ENCODE measurements around the gene TMEM245.

The TMEM245 gene

DNA sequence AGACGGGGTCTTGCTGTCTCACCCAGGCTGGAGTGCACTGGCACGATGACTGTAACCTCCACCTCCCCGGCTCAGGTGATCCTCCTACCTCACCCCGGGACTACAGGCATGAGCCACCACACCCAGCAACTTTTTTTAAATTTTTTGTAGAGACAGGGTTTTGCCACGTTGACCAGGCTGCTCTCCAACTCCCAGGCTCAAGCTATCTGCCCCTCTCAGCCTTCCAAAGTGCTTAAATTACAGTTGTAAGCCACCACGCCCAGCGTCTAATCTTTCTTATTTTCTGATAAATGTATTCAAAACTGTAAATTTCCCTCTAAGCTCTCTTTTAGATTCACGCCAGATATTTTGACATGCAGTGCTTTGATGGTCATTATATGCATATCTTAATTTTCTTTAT is 37.0 kb upstream of the TMEM245 start (continued):
- no peak for TF ChIP-seq ZEB2 (tag by site-specific recombination; IDR thresholded peaks at IDR 0.05)
- TF ChIP-seq, protein P1, sequence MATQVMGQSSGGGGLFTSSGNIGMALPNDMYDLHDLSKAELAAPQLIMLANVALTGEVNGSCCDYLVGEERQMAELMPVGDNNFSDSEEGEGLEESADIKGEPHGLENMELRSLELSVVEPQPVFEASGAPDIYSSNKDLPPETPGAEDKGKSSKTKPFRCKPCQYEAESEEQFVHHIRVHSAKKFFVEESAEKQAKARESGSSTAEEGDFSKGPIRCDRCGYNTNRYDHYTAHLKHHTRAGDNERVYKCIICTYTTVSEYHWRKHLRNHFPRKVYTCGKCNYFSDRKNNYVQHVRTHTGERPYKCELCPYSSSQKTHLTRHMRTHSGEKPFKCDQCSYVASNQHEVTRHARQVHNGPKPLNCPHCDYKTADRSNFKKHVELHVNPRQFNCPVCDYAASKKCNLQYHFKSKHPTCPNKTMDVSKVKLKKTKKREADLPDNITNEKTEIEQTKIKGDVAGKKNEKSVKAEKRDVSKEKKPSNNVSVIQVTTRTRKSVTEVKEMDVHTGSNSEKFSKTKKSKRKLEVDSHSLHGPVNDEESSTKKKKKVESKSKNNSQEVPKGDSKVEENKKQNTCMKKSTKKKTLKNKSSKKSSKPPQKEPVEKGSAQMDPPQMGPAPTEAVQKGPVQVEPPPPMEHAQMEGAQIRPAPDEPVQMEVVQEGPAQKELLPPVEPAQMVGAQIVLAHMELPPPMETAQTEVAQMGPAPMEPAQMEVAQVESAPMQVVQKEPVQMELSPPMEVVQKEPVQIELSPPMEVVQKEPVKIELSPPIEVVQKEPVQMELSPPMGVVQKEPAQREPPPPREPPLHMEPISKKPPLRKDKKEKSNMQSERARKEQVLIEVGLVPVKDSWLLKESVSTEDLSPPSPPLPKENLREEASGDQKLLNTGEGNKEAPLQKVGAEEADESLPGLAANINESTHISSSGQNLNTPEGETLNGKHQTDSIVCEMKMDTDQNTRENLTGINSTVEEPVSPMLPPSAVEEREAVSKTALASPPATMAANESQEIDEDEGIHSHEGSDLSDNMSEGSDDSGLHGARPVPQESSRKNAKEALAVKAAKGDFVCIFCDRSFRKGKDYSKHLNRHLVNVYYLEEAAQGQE (tag by site-specific recombination; IDR thresholded peaks at IDR 0.05) = no peak

DNA sequence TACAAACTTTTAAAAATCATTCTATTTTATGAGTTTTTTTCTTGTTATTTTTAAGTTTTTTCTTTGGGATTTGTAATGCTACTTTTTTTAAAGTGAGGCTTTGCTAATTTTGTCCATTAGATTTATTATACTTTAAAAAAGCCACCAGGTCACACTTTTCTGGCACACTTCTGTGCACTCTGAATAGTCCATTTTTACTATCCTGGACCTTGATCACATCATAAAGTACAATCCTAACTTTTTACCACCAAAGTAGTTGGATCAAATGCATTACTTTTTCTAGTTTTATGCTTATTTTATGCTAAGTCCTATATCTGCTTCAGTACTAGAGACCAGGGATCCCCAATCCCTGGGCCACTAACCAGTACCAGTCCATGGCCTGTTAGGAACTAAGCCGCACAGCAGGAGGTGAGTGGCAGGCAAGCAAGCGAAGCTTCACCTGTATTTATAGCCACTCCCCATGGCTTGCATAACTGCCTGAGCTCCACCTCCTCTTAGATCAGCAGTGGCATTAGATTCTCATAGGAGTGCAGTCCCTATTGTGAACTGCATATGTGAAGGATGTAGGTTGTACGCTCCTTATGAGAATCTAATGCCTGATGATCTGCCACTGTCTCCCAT is 31.3 kb upstream of the TMEM245 start:
- no peak overlapping the region for H3K4me3 ChIP-seq (ENCODE audit: low read depth, low read length)
- CTCF ChIA-PET = no interaction called here
- POLR2A ChIA-PET = no interaction called here
- no peaks in the 10 kb centered on the region for H3K36me3 ChIP-seq (ENCODE audit: control insufficient read depth in 2 of 2, insufficient read depth in 1 of 2, low read length in 2 of 2)
- TF ChIP-seq SP3 (tag by site-specific recombination; IDR thresholded peaks at IDR 0.05) = no peak
- TF ChIP-seq ZSCAN16 (tag by site-specific recombination; IDR thresholded peaks at IDR 0.05) = no peak
- TF ChIP-seq TCF7L2 (IDR thresholded peaks at IDR 0.05; ENCODE audit: borderline replicate concordance, low read depth, low read length) = no peak
- no peak for TF ChIP-seq ZNF624 (tag by site-specific recombination; IDR thresholded peaks at IDR 0.05)
- no peak for TF ChIP-seq KLF9 (tag by site-specific recombination; IDR thresholded peaks at IDR 0.05; ENCODE audit: low read depth)
- no peak for TF ChIP-seq ZFP69B (tag by site-specific recombination; IDR thresholded peaks at IDR 0.05)
- TF ChIP-seq GFI1B (tag by site-specific recombination; IDR thresholded peaks at IDR 0.05) = no peak
- TF ChIP-seq ZNF132 (tag by site-specific recombination; IDR thresholded peaks at IDR 0.05; ENCODE audit: borderline replicate concordance) = no peak
- TF ChIP-seq, protein P2, sequence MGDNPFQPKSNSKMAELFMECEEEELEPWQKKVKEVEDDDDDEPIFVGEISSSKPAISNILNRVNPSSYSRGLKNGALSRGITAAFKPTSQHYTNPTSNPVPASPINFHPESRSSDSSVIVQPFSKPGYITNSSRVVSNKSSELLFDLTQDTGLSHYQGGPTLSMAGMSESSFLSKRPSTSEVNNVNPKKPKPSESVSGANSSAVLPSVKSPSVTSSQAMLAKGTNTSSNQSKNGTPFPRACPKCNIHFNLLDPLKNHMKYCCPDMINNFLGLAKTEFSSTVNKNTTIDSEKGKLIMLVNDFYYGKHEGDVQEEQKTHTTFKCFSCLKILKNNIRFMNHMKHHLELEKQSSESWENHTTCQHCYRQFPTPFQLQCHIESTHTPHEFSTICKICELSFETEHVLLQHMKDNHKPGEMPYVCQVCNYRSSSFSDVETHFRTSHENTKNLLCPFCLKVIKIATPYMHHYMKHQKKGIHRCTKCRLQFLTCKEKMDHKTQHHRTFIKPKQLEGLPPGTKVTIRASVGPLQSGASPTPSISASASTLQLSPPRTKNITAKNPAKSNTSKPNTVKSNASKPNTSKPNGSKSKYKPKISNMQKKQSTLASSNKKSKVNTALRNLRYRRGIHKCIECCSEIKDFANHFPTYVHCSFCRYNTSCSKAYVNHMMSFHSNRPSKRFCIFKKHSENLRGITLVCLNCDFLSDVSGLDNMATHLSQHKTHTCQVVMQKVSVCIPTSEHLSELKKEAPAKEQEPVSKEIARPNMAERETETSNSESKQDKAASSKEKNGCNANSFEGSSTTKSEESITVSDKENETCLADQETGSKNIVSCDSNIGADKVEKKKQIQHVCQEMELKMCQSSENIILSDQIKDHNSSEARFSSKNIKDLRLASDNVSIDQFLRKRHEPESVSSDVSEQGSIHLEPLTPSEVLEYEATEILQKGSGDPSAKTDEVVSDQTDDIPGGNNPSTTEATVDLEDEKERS (tag by site-specific recombination; IDR thresholded peaks at IDR 0.05) = no peak
- TF ChIP-seq ZNF610 (tag by site-specific recombination; IDR thresholded peaks at IDR 0.05; ENCODE audit: borderline replicate concordance) = no peak
- no peak for TF ChIP-seq KLF7 (tag by site-specific recombination; IDR thresholded peaks at IDR 0.05; ENCODE audit: borderline replicate concordance)
- no peak for TF ChIP-seq GLIS1 (tag by site-specific recombination; IDR thresholded peaks at IDR 0.05)
- no peaks in the 10 kb centered on the region for H3K9me3 ChIP-seq (ENCODE audit: control insufficient read depth, insufficient read depth, low read depth, low read length)
- H3K4me1 ChIP-seq (ENCODE audit: control insufficient read depth, insufficient read depth, low read length) = no peaks in the 10 kb centered on the region
- no peak overlapping the region for H3K27ac ChIP-seq (ENCODE audit: extremely low read depth, low read depth, low read length)

DNA sequence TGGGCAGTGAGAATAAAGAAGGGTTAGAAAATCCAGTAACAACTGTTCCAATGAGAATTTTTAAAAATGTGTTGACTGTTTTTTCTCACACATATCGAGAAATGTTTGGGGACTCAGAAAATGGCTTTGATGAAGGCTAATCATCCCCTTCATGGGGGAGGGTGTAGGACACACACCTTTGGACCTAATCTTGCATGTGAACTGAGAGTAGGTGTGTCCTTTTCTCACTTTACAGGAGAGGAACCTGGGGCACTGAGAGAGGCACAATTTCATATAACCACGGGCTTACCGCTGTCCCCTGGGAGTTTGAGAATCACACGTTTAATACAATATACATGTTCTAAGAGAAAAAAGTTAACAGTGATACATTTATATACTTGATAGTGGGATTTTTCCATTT is 30.0 kb upstream of the TMEM245 start:
- Histone ChIP-seq H3K27ac (ENCODE audit: extremely low read depth, low read depth, low read length) (no peak overlapping the region), H3K36me3 (ENCODE audit: control insufficient read depth in 2 of 2, insufficient read depth in 1 of 2, low read length in 2 of 2) (no peaks in the 10 kb centered on the region), H3K4me1 (ENCODE audit: control insufficient read depth, insufficient read depth, low read length) (no peaks in the 10 kb centered on the region), H3K9me3 (ENCODE audit: control insufficient read depth, insufficient read depth, low read depth, low read length) (no peaks in the 10 kb centered on the region), H3K4me3 (ENCODE audit: low read depth, low read length) (no peak overlapping the region)
- ChIA-PET CTCF (no interaction called here), POLR2A (no interaction called here)
- TF ChIP-seq ZNF544 (tag by site-specific recombination; IDR thresholded peaks at IDR 0.05) (no peak), BCL11A (tag by site-specific recombination; IDR thresholded peaks at IDR 0.05; ENCODE audit: low read depth) (no peak), ZBTB7A (tag by site-specific recombination; IDR thresholded peaks at IDR 0.05; ENCODE audit: low read depth) (no peak), SP7 (tag by site-specific recombination; IDR thresholded peaks at IDR 0.05) (no peak), ZFP41 (tag by site-specific recombination; IDR thresholded peaks at IDR 0.05; ENCODE audit: borderline replicate concordance) (no peak), ZNF654 (tag by site-specific recombination; IDR thresholded peaks at IDR 0.05; ENCODE audit: low read depth) (no peak), YY1 (tag by site-specific recombination; IDR thresholded peaks at IDR 0.05) (no peak), ZNF843 (tag by site-specific recombination; IDR thresholded peaks at IDR 0.05) (no peak), ZSCAN16 (tag by site-specific recombination; IDR thresholded peaks at IDR 0.05) (no peak), ZNF146 (tag by site-specific recombination; IDR thresholded peaks at IDR 0.05) (no peak)
- TF ChIP-seq, protein P3, sequence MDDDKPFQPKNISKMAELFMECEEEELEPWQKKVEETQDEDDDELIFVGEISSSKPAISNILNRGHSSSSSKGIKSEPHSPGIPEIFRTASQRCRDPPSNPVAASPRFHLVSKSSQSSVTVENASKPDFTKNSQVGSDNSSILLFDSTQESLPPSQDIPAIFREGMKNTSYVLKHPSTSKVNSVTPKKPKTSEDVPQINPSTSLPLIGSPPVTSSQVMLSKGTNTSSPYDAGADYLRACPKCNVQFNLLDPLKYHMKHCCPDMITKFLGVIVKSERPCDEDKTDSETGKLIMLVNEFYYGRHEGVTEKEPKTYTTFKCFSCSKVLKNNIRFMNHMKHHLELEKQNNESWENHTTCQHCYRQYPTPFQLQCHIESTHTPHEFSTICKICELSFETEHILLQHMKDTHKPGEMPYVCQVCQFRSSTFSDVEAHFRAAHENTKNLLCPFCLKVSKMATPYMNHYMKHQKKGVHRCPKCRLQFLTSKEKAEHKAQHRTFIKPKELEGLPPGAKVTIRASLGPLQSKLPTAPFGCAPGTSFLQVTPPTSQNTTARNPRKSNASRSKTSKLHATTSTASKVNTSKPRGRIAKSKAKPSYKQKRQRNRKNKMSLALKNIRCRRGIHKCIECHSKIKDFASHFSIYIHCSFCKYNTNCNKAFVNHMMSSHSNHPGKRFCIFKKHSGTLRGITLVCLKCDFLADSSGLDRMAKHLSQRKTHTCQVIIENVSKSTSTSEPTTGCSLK (tag by site-specific recombination; IDR thresholded peaks at IDR 0.05) = no peak
- TF ChIP-seq, protein P4, sequence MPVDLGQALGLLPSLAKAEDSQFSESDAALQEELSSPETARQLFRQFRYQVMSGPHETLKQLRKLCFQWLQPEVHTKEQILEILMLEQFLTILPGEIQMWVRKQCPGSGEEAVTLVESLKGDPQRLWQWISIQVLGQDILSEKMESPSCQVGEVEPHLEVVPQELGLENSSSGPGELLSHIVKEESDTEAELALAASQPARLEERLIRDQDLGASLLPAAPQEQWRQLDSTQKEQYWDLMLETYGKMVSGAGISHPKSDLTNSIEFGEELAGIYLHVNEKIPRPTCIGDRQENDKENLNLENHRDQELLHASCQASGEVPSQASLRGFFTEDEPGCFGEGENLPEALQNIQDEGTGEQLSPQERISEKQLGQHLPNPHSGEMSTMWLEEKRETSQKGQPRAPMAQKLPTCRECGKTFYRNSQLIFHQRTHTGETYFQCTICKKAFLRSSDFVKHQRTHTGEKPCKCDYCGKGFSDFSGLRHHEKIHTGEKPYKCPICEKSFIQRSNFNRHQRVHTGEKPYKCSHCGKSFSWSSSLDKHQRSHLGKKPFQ (tag by site-specific recombination; IDR thresholded peaks at IDR 0.05) = no peak
